Activated T-helper 17 cell treated with anti-CD3 and anti-CD28 coated beads, Interleukin-2, amount 50 U/mL, for 72 hours (primary cell): ENCODE results near the gene PRKCG. TPM values are rescaled to one million over a fixed set of nuclear protein-coding genes. Genes with fewer than 3 reads are reported as not detected.
"Not testable (repeated sequence)": the region's sequence is repeated elsewhere in the genome, so short reads cannot be mapped to it uniquely, and the experiment has no call there.

Source experiments
- ATAC-seq: fragments of 150-1000 bp; cut with Tn5 transposase; replicated peaks from 2 replicates; pipeline ENCODE4 v1.10.0; 2021; ENCODE audit warnings: mild to moderate bottlenecking, moderate library complexity
- H3K27ac Mint-ChIP-seq: one replicate; pipeline ENCODE4 v1.8.0; 2022; ENCODE audit warnings: mixed read lengths
- H3K27me3 Mint-ChIP-seq: one replicate; pipeline ENCODE4 v1.8.0; 2022; ENCODE audit warnings: mixed read lengths
- H3K36me3 Mint-ChIP-seq: one replicate; pipeline ENCODE4 v1.8.0; 2022; ENCODE audit warnings: low read depth, mild to moderate bottlenecking, mixed read lengths
- H3K4me1 Mint-ChIP-seq: one replicate; pipeline ENCODE4 v1.8.0; 2022; ENCODE audit warnings: mixed read lengths
- H3K4me3 Mint-ChIP-seq: one replicate; pipeline ENCODE4 v1.8.0; 2022; ENCODE audit warnings: mild to moderate bottlenecking, mixed read lengths
- H3K9me3 Mint-ChIP-seq: one replicate; pipeline ENCODE4 v1.8.0; 2022; ENCODE audit warnings: mixed read lengths
- total RNA-seq, 2 donors: library from RNA; stranded (reverse); gene quantifications; one replicate each; pipeline ENCODE4 v1.2.3, GENCODE V29; 2022

The PRKCG gene
- not detected for total RNA-seq

GRCh38 chr19:53881482-53882390, at the start of gene PRKCG:
Gene PRKCG, plus strand, starts transcription at chr19:53882197. Its CDS starts 298 bp downstream, at chr19:53882495.
- Mint-ChIP-seq H3K4me1 (peaks cover 13% of the 10 kb centered on the region), H3K9me3 (no peaks in the 10 kb centered on the region), H3K27me3 (peaks cover 17% of the 10 kb centered on the region), H3K4me3 (no peak within 1 kb of the TSS), H3K36me3 (peaks cover 5% of the 10 kb centered on the region), H3K27ac (no peak within 1 kb of the TSS)
- ATAC-seq = peak; percentile 28

GRCh38 chr19:53832861-53833260, 49.1 kb upstream of the PRKCG start:
- H3K4me3 Mint-ChIP-seq, H3K27ac Mint-ChIP-seq, ATAC-seq, H3K9me3 Mint-ChIP-seq, H3K4me1 Mint-ChIP-seq, H3K36me3 Mint-ChIP-seq: not testable (repeated sequence)
- H3K27me3 Mint-ChIP-seq = peaks cover 38% of the 10 kb centered on the region

- H3K27ac Mint-ChIP-seq, ATAC-seq, H3K4me3 Mint-ChIP-seq, H3K36me3 Mint-ChIP-seq, H3K9me3 Mint-ChIP-seq, H3K4me1 Mint-ChIP-seq: not testable (repeated sequence)
- peaks cover 22% of the 10 kb centered on the region for H3K27me3 Mint-ChIP-seq
Measured at GRCh38 chr19:53838446-53838845, 43.6 kb upstream of the PRKCG start.

- not testable (repeated sequence) for H3K27me3 Mint-ChIP-seq, ATAC-seq
Measured at GRCh38 chr19:53840241-53840640, 41.8 kb upstream of the PRKCG start.

GRCh38 chr19:53840914-53841313, 41.1 kb upstream of the PRKCG start:
- not testable (repeated sequence) for H3K27ac Mint-ChIP-seq, H3K27me3 Mint-ChIP-seq, H3K4me1 Mint-ChIP-seq, H3K36me3 Mint-ChIP-seq, H3K9me3 Mint-ChIP-seq, H3K4me3 Mint-ChIP-seq
- ATAC-seq = peak; percentile 42

More at GRCh38 chr19:53840241-53840640, 41.8 kb upstream of the PRKCG start:
- H3K4me3 Mint-ChIP-seq, H3K36me3 Mint-ChIP-seq, H3K27ac Mint-ChIP-seq, H3K4me1 Mint-ChIP-seq, H3K9me3 Mint-ChIP-seq: not testable (repeated sequence)

- Mint-ChIP-seq H3K4me1 (peaks cover 5% of the 10 kb centered on the region), H3K27ac (no peak overlapping the region), H3K4me3 (no peak overlapping the region), H3K36me3 (no peaks in the 10 kb centered on the region), H3K27me3 (peaks cover 10% of the 10 kb centered on the region), H3K9me3 (no peaks in the 10 kb centered on the region)
- peak; percentile 37 for ATAC-seq
Measured at GRCh38 chr19:53844849-53845246, 37.1 kb upstream of the PRKCG start.

- H3K27ac Mint-ChIP-seq = no peak overlapping the region
- no peak overlapping the region for H3K4me3 Mint-ChIP-seq
- no peaks in the 10 kb centered on the region for H3K9me3 Mint-ChIP-seq
- no peak for ATAC-seq
- H3K36me3 Mint-ChIP-seq = no peaks in the 10 kb centered on the region
- H3K27me3 Mint-ChIP-seq = peaks cover 13% of the 10 kb centered on the region
- H3K4me1 Mint-ChIP-seq = peaks cover 6% of the 10 kb centered on the region
Measured at GRCh38 chr19:53847555-53847954, 34.4 kb upstream of the PRKCG start.

- no peak overlapping the region for H3K27ac Mint-ChIP-seq
Measured at GRCh38 chr19:53849237-53849676, 32.7 kb upstream of the PRKCG start.

GRCh38 chr19:53853707-53854106, 28.3 kb upstream of the PRKCG start:
- Mint-ChIP-seq H3K9me3 (no peaks in the 10 kb centered on the region), H3K36me3 (no peaks in the 10 kb centered on the region), H3K27me3 (peaks cover 12% of the 10 kb centered on the region)

More at GRCh38 chr19:53849237-53849676, 32.7 kb upstream of the PRKCG start:
- no peak for ATAC-seq
- no peak overlapping the region for H3K4me3 Mint-ChIP-seq
- peaks cover 11% of the 10 kb centered on the region for H3K4me1 Mint-ChIP-seq
- peaks cover 16% of the 10 kb centered on the region for H3K27me3 Mint-ChIP-seq
- no peaks in the 10 kb centered on the region for H3K9me3 Mint-ChIP-seq
- H3K36me3 Mint-ChIP-seq = no peaks in the 10 kb centered on the region

GRCh38 chr19:53864308-53864836, 17.6 kb upstream of the PRKCG start:
- Mint-ChIP-seq H3K9me3 (no peaks in the 10 kb centered on the region), H3K4me3 (no peak overlapping the region), H3K27ac (no peak overlapping the region), H3K36me3 (peaks cover 16% of the 10 kb centered on the region), H3K4me1 (peaks cover 8% of the 10 kb centered on the region), H3K27me3 (no peaks in the 10 kb centered on the region)
- ATAC-seq = no peak

More at GRCh38 chr19:53853707-53854106, 28.3 kb upstream of the PRKCG start:
- ATAC-seq = peak; percentile 59
- H3K27ac Mint-ChIP-seq = no peak overlapping the region
- no peak overlapping the region for H3K4me3 Mint-ChIP-seq
- H3K4me1 Mint-ChIP-seq = peaks cover 11% of the 10 kb centered on the region

- H3K9me3 Mint-ChIP-seq = no peaks in the 10 kb centered on the region
- H3K4me3 Mint-ChIP-seq = peak overlapping the region; percentile 96
- ATAC-seq = no peak
- H3K27me3 Mint-ChIP-seq = no peaks in the 10 kb centered on the region
- peaks cover 8% of the 10 kb centered on the region for H3K4me1 Mint-ChIP-seq
- peak overlapping the region; percentile 99 for H3K27ac Mint-ChIP-seq
- peaks cover 23% of the 10 kb centered on the region for H3K36me3 Mint-ChIP-seq
Measured at GRCh38 chr19:53865523-53865917, 16.5 kb upstream of the PRKCG start.

- Mint-ChIP-seq H3K27ac (peak overlapping the region; percentile 99), H3K36me3 (peaks cover 29% of the 10 kb centered on the region), H3K4me1 (peaks cover 10% of the 10 kb centered on the region), H3K9me3 (no peaks in the 10 kb centered on the region), H3K4me3 (peak overlapping the region; percentile 96), H3K27me3 (no peaks in the 10 kb centered on the region)
- peak; percentile 46 for ATAC-seq
Measured at GRCh38 chr19:53865918-53866864, 15.8 kb upstream of the PRKCG start.

- Mint-ChIP-seq H3K4me1 (peaks cover 17% of the 10 kb centered on the region), H3K27ac (peak overlapping the region; percentile 99), H3K9me3 (no peaks in the 10 kb centered on the region), H3K36me3 (peaks cover 36% of the 10 kb centered on the region), H3K27me3 (no peaks in the 10 kb centered on the region), H3K4me3 (peak overlapping the region; percentile 96)
- ATAC-seq = no peak
Measured at GRCh38 chr19:53866865-53867224, 15.2 kb upstream of the PRKCG start.
